A549 (cell line): ENCODE measurements around the gene GMIP. TPM values are rescaled to one million over a fixed set of nuclear protein-coding genes. Genes with fewer than 3 reads are reported as not detected.

ENCODE experiments used
- ATAC-seq, 2 experiments: fragments of 200-7000 bp in 1 of 2; fragments of >200 bp in 1 of 2; cut with Nextera tagmentation in 1 of 2; cut with Tn5 transposase in 1 of 2; 3 replicates each; pipeline versions ENCODE4 v1.8.0 to v1.9.1; 2018 to 2020; ENCODE audit warnings: mild to moderate bottlenecking in 1 of 2, moderate library complexity in 1 of 2
- CTCF ChIA-PET: fragments of 300-600 bp; sonication (Branson Sonifier 250); formaldehyde crosslinking; extraction: SDS; loops from one replicate; lab custom pipeline; 2021; ENCODE audit warnings: antibody characterized with exemption, inconsistent platforms; lab: Yijun Ruan, JAX
- POLR2A ChIA-PET: fragments of 350-600 bp; formaldehyde crosslinking; extraction: SDS; loops from one replicate; lab custom pipeline; 2021; ENCODE audit warnings: antibody characterized with exemption, inconsistent platforms; lab: Yijun Ruan, JAX
- DNase-seq, 2 experiments: peaks; one replicate each; pipeline versions ENCODE4 v3.0.0 to v3.0.0-alpha.2; 2011 to 2016; ENCODE audit warnings: low read depth in 1 of 2, low spot score in 1 of 2
- FAIRE-seq: peaks from 2 replicates; lab custom pipeline; 2011; peaks lifted over from hg19 to GRCh38; lab: Jason Lieb, UNC
- H3K27ac ChIP-seq, 2 experiments: fragments of >200 bp; sonication (Bioruptor Twin); formaldehyde crosslinking; 3 replicates each; pipeline ENCODE4 v1.5.1; 2016 to 2017
- H3K4me1 ChIP-seq: fragments of >200 bp; sonication (Bioruptor Twin); formaldehyde crosslinking; 3 replicates; pipeline ENCODE4 v1.6.1; 2016
- H3K4me2 ChIP-seq: fragments of >200 bp; sonication (Bioruptor Twin); formaldehyde crosslinking; 3 replicates; pipeline ENCODE4 v1.6.1; 2016
- H3K4me3 ChIP-seq: fragments of >200 bp; sonication (Bioruptor Twin); formaldehyde crosslinking; 3 replicates; pipeline ENCODE4 v1.5.1; 2016
- H3K9me3 ChIP-seq: fragments of >200 bp; sonication (Bioruptor Twin); formaldehyde crosslinking; 3 replicates; pipeline ENCODE4 v1.6.1; 2016
- BHLHE40 ChIP-seq: IDR thresholded peaks from 2 replicates; pipeline ENCODE4 v1.6.1; 2012; ENCODE audit warnings: low read depth, low read length, inconsistent platforms
- CBX2 ChIP-seq: fragments of 200-600 bp; sonication (generic); IDR thresholded peaks from 2 replicates; pipeline ENCODE4 v1.6.1; 2016; ENCODE audit warnings: low read depth, mild to moderate bottlenecking, borderline replicate concordance
- CHD2 ChIP-seq: fragments of 150-350 bp; IDR thresholded peaks from 2 replicates; pipeline ENCODE4 v1.6.1; 2014; ENCODE audit warnings: low read length; ENCODE audit not compliant: partially characterized antibody
- EHF ChIP-seq: fragments of 250-450 bp; sonication (Bioruptor Pico); IDR thresholded peaks from 2 replicates; pipeline ENCODE4 v1.5.0; 2020; ENCODE audit warnings: mild to moderate bottlenecking
- EP300 ChIP-seq, 2 experiments: fragments of >200 bp; sonication (Bioruptor Twin); formaldehyde crosslinking; IDR thresholded peaks; 2 replicates in 1 of 2; 3 replicates in 1 of 2; pipeline ENCODE4 v1.6.1; 2016 to 2017
- FOSL2 ChIP-seq, 2 experiments: fragments of 450-650 bp in 1 of 2; fragments of >200 bp in 1 of 2; sonication (Bioruptor Twin) in 1 of 2; formaldehyde crosslinking; IDR thresholded peaks; 2 replicates each; pipeline versions ENCODE4 v1.5.0 to v1.6.1; 2016 to 2020; ENCODE audit warnings: mild to moderate bottlenecking in 1 of 2, moderate library complexity in 1 of 2
- JUNB ChIP-seq: fragments of >200 bp; sonication (Bioruptor Twin); formaldehyde crosslinking; IDR thresholded peaks from 2 replicates; pipeline ENCODE4 v1.6.1; 2016
- NFE2L2 ChIP-seq: fragments of 150-350 bp; conservative IDR thresholded peaks from 2 replicates; pipeline ENCODE4 v1.6.1; 2014; ENCODE audit warnings: low read length
- POLR2AphosphoS2 ChIP-seq: conservative IDR thresholded peaks from 2 replicates; pipeline ENCODE4 v1.6.1; 2012; ENCODE audit warnings: low read length, improper control_type of control experiment, inconsistent platforms
- RAD21 ChIP-seq, 2 experiments: fragments of >200 bp in 1 of 2; sonication (Bioruptor Twin) in 1 of 2; formaldehyde crosslinking in 1 of 2; IDR thresholded peaks in 1 of 2; conservative IDR thresholded peaks in 1 of 2; 2 replicates in 1 of 2; 3 replicates in 1 of 2; pipeline ENCODE4 v1.6.1; 2012 to 2018; ENCODE audit warnings: inconsistent platforms in 1 of 2
- SMC3 ChIP-seq: fragments of >200 bp; sonication (Bioruptor Twin); formaldehyde crosslinking; IDR thresholded peaks from 3 replicates; pipeline ENCODE4 v1.6.1; 2018; ENCODE audit warnings: inconsistent platforms
- TP53 ChIP-seq: fragments of 250-450 bp; sonication (Bioruptor Pico); IDR thresholded peaks from 2 replicates; pipeline ENCODE4 v1.5.0; 2021; ENCODE audit warnings: mild to moderate bottlenecking, moderate library complexity
- WGBS: methylation state at CpG from one replicate; pipeline ENCODE4 v1.1.6; 2017; ENCODE audit errors: missing lambda C conversion rate; 5-methylcytosine and 5-hydroxymethylcytosine counted together
- polyA plus RNA-seq, 4 experiments: library from polyadenylated mRNA; depleted of rRNA in 3 of 4; stranded (reverse); fragments of >200 nt; fragmentation: RNase III in 1 of 4; extraction: RNeasy Plus Mini Kit Qiagen cat#74134 plus additional on column Dnase treatment in 1 of 4; gene quantifications; 2 replicates in 3 of 4; 3 replicates in 1 of 4; pipeline ENCODE4 v1.2.3, GENCODE V29; 2011 to 2017
- TF ChIP-seq, protein P1 (sequence below): fragments of >200 bp; sonication (Bioruptor Twin); formaldehyde crosslinking; IDR thresholded peaks from 2 replicates; pipeline ENCODE4 v1.6.1; 2016
- TF ChIP-seq, protein P2 (sequence below): fragments of >200 bp; sonication (Bioruptor Twin); formaldehyde crosslinking; IDR thresholded peaks from 3 replicates; pipeline ENCODE4 v1.5.1; 2016
- TF ChIP-seq, protein P3 (sequence below): fragments of 200-600 bp; sonication (generic); IDR thresholded peaks from 2 replicates; pipeline ENCODE4 v1.6.1; 2016; ENCODE audit warnings: antibody characterized with exemption, mild to moderate bottlenecking, moderate library complexity
- TF ChIP-seq, protein P4 (sequence below): fragments of 250-450 bp; sonication (Bioruptor Pico); IDR thresholded peaks from 2 replicates; pipeline ENCODE4 v1.5.0; 2020; ENCODE audit warnings: low read depth, mild to moderate bottlenecking, moderate library complexity
- TF ChIP-seq, protein P5 (sequence below): fragments of 250-450 bp; sonication (Bioruptor Pico); IDR thresholded peaks from 2 replicates; pipeline ENCODE4 v1.5.0; 2021; ENCODE audit warnings: mild to moderate bottlenecking, moderate library complexity, borderline replicate concordance
- TF ChIP-seq, protein P6 (sequence below): fragments of 150-350 bp; IDR thresholded peaks from 2 replicates; pipeline ENCODE4 v1.6.1; 2014; ENCODE audit warnings: low read depth, mild to moderate bottlenecking, low read length

The GMIP gene
- polyA plus RNA-seq, 2 of the 4 experiments (the other 2 are of a cell fraction): 1.4 to 4.1 TPM

DNA sequence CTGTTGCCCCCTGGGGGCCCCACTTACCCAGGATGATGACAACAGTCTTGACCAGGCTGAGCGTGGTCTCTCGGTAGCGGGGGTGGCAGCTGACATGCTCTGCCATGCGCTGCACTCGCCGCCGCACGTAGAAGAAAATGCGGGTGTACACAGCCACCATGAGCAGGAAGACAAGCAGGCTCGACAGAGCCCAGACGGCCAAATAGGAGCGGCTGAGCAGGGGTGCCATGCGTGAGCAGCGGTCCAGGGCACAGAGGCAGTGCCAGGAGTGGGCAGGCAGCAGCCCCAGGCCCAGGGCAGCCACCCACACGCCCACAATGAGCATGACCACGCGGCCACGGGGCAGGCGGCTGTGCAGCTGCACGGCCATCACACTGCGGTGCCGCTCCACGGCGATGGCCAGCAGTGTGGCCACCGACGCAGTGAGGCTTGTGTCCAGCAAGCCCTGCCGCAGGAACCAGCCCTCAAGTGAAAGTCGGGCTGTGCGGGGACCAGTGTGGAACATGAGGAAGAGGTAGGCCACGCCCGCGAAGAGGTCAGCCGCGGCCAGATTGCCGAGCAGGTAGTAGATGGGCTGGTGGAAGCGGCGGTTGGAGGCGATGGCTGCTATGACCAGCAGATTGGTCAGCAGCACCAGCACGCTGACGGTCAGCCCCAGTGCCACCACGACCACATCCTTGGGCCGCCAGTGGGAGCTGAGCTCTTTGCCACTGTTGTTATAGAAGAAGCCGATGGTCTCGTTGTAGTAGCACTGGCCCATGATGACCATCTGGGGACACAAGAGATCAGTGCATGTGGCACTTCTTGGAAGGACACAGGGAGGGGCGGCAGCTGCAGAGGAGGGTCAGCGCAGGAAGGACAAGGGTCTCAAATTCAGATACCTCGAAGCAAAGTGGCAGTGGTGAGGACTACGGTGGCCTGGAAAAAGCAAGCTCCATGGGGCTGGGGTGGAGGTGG lies 16.7 kb downstream of the GMIP start:
- no peak for FAIRE-seq
- WGBS: 96% methylated on average over 29 of the region's 48 CpGs
- H3K4me3 ChIP-seq: no peak overlapping the region
- no peak for ATAC-seq
- H3K4me2 ChIP-seq: no peak overlapping the region
- H3K4me1 ChIP-seq: no peaks in the 10 kb centered on the region
- POLR2A ChIA-PET: no interaction called here
- no peaks in the 10 kb centered on the region for H3K9me3 ChIP-seq
- CTCF ChIA-PET: interaction anchor here (0.7 to 1.7 kb wide), 4 partner anchors 17 to 94 kb away, joined by 3 to 5 read pairs (median 4); no protein-coding TSS in a partner anchor
- DNase-seq: no peak
- no peak for TF ChIP-seq RAD21 (conservative IDR thresholded peaks at IDR 0.05 in 1 of 2, IDR thresholded peaks at IDR 0.05 in 1 of 2)
- no peak for TF ChIP-seq FOSL2 (IDR thresholded peaks at IDR 0.05)
- TF ChIP-seq FOSL2 (CRISPR knock-in tag; IDR thresholded peaks at IDR 0.05): no peak
- no peak for TF ChIP-seq JUNB
- TF ChIP-seq SMC3: no peak
- TF ChIP-seq CHD2: no peak
- TF ChIP-seq, protein P1, sequence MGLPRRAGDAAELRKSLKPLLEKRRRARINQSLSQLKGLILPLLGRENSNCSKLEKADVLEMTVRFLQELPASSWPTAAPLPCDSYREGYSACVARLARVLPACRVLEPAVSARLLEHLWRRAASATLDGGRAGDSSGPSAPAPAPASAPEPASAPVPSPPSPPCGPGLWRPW: no peak
- TF ChIP-seq, protein P2, sequence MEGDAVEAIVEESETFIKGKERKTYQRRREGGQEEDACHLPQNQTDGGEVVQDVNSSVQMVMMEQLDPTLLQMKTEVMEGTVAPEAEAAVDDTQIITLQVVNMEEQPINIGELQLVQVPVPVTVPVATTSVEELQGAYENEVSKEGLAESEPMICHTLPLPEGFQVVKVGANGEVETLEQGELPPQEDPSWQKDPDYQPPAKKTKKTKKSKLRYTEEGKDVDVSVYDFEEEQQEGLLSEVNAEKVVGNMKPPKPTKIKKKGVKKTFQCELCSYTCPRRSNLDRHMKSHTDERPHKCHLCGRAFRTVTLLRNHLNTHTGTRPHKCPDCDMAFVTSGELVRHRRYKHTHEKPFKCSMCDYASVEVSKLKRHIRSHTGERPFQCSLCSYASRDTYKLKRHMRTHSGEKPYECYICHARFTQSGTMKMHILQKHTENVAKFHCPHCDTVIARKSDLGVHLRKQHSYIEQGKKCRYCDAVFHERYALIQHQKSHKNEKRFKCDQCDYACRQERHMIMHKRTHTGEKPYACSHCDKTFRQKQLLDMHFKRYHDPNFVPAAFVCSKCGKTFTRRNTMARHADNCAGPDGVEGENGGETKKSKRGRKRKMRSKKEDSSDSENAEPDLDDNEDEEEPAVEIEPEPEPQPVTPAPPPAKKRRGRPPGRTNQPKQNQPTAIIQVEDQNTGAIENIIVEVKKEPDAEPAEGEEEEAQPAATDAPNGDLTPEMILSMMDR: no peak
- no peak for TF ChIP-seq EP300 (IDR thresholded peaks at IDR 0.05)
- TF ChIP-seq CBX2: no peak
- no peak for TF ChIP-seq NFE2L2
- TF ChIP-seq, protein P3, sequence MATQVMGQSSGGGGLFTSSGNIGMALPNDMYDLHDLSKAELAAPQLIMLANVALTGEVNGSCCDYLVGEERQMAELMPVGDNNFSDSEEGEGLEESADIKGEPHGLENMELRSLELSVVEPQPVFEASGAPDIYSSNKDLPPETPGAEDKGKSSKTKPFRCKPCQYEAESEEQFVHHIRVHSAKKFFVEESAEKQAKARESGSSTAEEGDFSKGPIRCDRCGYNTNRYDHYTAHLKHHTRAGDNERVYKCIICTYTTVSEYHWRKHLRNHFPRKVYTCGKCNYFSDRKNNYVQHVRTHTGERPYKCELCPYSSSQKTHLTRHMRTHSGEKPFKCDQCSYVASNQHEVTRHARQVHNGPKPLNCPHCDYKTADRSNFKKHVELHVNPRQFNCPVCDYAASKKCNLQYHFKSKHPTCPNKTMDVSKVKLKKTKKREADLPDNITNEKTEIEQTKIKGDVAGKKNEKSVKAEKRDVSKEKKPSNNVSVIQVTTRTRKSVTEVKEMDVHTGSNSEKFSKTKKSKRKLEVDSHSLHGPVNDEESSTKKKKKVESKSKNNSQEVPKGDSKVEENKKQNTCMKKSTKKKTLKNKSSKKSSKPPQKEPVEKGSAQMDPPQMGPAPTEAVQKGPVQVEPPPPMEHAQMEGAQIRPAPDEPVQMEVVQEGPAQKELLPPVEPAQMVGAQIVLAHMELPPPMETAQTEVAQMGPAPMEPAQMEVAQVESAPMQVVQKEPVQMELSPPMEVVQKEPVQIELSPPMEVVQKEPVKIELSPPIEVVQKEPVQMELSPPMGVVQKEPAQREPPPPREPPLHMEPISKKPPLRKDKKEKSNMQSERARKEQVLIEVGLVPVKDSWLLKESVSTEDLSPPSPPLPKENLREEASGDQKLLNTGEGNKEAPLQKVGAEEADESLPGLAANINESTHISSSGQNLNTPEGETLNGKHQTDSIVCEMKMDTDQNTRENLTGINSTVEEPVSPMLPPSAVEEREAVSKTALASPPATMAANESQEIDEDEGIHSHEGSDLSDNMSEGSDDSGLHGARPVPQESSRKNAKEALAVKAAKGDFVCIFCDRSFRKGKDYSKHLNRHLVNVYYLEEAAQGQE: no peak
- TF ChIP-seq POLR2AphosphoS2: no peak
- TF ChIP-seq, protein P4, sequence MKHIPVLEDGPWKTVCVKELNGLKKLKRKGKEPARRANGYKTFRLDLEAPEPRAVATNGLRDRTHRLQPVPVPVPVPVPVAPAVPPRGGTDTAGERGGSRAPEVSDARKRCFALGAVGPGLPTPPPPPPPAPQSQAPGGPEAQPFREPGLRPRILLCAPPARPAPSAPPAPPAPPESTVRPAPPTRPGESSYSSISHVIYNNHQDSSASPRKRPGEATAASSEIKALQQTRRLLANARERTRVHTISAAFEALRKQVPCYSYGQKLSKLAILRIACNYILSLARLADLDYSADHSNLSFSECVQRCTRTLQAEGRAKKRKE (CRISPR knock-in tag): no peak
- TF ChIP-seq TP53 (CRISPR knock-in tag): no peak
- TF ChIP-seq, protein P5, sequence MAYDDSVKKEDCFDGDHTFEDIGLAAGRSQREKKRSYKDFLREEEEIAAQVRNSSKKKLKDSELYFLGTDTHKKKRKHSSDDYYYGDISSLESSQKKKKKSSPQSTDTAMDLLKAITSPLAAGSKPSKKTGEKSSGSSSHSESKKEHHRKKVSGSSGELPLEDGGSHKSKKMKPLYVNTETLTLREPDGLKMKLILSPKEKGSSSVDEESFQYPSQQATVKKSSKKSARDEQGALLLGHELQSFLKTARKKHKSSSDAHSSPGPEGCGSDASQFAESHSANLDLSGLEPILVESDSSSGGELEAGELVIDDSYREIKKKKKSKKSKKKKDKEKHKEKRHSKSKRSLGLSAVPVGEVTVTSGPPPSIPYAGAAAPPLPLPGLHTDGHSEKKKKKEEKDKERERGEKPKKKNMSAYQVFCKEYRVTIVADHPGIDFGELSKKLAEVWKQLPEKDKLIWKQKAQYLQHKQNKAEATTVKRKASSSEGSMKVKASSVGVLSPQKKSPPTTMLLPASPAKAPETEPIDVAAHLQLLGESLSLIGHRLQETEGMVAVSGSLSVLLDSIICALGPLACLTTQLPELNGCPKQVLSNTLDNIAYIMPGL (CRISPR knock-in tag): no peak
- no peak for TF ChIP-seq EHF (CRISPR knock-in tag)
- TF ChIP-seq BHLHE40: no peak
- TF ChIP-seq, protein P6, sequence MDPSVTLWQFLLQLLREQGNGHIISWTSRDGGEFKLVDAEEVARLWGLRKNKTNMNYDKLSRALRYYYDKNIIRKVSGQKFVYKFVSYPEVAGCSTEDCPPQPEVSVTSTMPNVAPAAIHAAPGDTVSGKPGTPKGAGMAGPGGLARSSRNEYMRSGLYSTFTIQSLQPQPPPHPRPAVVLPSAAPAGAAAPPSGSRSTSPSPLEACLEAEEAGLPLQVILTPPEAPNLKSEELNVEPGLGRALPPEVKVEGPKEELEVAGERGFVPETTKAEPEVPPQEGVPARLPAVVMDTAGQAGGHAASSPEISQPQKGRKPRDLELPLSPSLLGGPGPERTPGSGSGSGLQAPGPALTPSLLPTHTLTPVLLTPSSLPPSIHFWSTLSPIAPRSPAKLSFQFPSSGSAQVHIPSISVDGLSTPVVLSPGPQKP: no peak
- no peak overlapping the region for H3K27ac ChIP-seq
